ENCODE data around the gene IL1A.
"Not testable (repeated sequence)": the region's sequence is repeated elsewhere in the genome, so short reads cannot be mapped to it uniquely, and the experiment has no call there.

IL1A gene

GRCh38 chr2:112784199-112785189 is at the start of gene IL1A:
IL1A (minus strand) TSS chr2:112784493; CDS start chr2:112783770, 723 bp downstream.
- Mint-ChIP-seq H3K9me3 (ENCODE audit: low read depth) (no peaks in the 10 kb centered on the region), H3K4me1 (ENCODE audit: low read depth) (no peaks in the 10 kb centered on the region), H3K4me3 (no peak within 1 kb of the TSS), H3K27ac (no peak within 1 kb of the TSS), H3K36me3 (no peaks in the 10 kb centered on the region), H3K27me3 (peaks cover 5% of the 10 kb centered on the region)

GRCh38 chr2:112833976-112834375 is 49.7 kb upstream of the IL1A start:
- H3K9me3 Mint-ChIP-seq (ENCODE audit: low read depth) = no peaks in the 10 kb centered on the region
- no peaks in the 10 kb centered on the region for H3K36me3 Mint-ChIP-seq
- peaks cover 7% of the 10 kb centered on the region for H3K27me3 Mint-ChIP-seq
- H3K4me3 Mint-ChIP-seq = no peak overlapping the region
- no peak overlapping the region for H3K27ac Mint-ChIP-seq
- H3K4me1 Mint-ChIP-seq (ENCODE audit: low read depth) = no peaks in the 10 kb centered on the region

- H3K27me3 Mint-ChIP-seq; H3K4me3 Mint-ChIP-seq; H3K36me3 Mint-ChIP-seq; H3K27ac Mint-ChIP-seq; H3K9me3 Mint-ChIP-seq (ENCODE audit: low read depth); H3K4me1 Mint-ChIP-seq (ENCODE audit: low read depth): not testable (repeated sequence)
Observed at GRCh38 chr2:112833639-112833931, 49.3 kb upstream of the IL1A start.

- H3K36me3 Mint-ChIP-seq = no peaks in the 10 kb centered on the region
- H3K27ac Mint-ChIP-seq = no peak overlapping the region
- no peak overlapping the region for H3K4me3 Mint-ChIP-seq
- H3K27me3 Mint-ChIP-seq = peaks cover 7% of the 10 kb centered on the region
- H3K4me1 Mint-ChIP-seq (ENCODE audit: low read depth) = no peaks in the 10 kb centered on the region
- no peaks in the 10 kb centered on the region for H3K9me3 Mint-ChIP-seq (ENCODE audit: low read depth)
Observed at GRCh38 chr2:112832841-112833638, 48.7 kb upstream of the IL1A start.

GRCh38 chr2:112831946-112832840 is 47.9 kb upstream of the IL1A start:
- Mint-ChIP-seq H3K9me3 (ENCODE audit: low read depth) (no peaks in the 10 kb centered on the region), H3K4me1 (ENCODE audit: low read depth) (no peaks in the 10 kb centered on the region), H3K4me3 (no peak overlapping the region), H3K27me3 (peaks cover 7% of the 10 kb centered on the region), H3K27ac (no peak overlapping the region), H3K36me3 (no peaks in the 10 kb centered on the region)

GRCh38 chr2:112831513-112831845 is 47.2 kb upstream of the IL1A start:
- Mint-ChIP-seq H3K36me3 (no peaks in the 10 kb centered on the region), H3K27me3 (peaks cover 7% of the 10 kb centered on the region), H3K27ac (no peak overlapping the region), H3K4me3 (no peak overlapping the region), H3K9me3 (ENCODE audit: low read depth) (no peaks in the 10 kb centered on the region), H3K4me1 (ENCODE audit: low read depth) (no peaks in the 10 kb centered on the region)

GRCh38 chr2:112830682-112831512 is 46.6 kb upstream of the IL1A start:
- Mint-ChIP-seq H3K4me1 (ENCODE audit: low read depth) (no peaks in the 10 kb centered on the region), H3K9me3 (ENCODE audit: low read depth) (no peaks in the 10 kb centered on the region), H3K4me3 (no peak overlapping the region), H3K27me3 (peaks cover 7% of the 10 kb centered on the region), H3K27ac (no peak overlapping the region), H3K36me3 (no peaks in the 10 kb centered on the region)

GRCh38 chr2:112829961-112830681 is 45.8 kb upstream of the IL1A start:
- H3K4me1 Mint-ChIP-seq (ENCODE audit: low read depth) = no peaks in the 10 kb centered on the region
- no peak overlapping the region for H3K4me3 Mint-ChIP-seq
- no peaks in the 10 kb centered on the region for H3K36me3 Mint-ChIP-seq
- H3K27me3 Mint-ChIP-seq = peaks cover 7% of the 10 kb centered on the region
- H3K9me3 Mint-ChIP-seq (ENCODE audit: low read depth) = no peaks in the 10 kb centered on the region
- no peak overlapping the region for H3K27ac Mint-ChIP-seq

- no peak overlapping the region for H3K4me3 Mint-ChIP-seq
Observed at GRCh38 chr2:112829101-112829960, 45.0 kb upstream of the IL1A start.

GRCh38 chr2:112828251-112828691 is 44.0 kb upstream of the IL1A start:
- Mint-ChIP-seq H3K36me3 (no peaks in the 10 kb centered on the region), H3K4me3 (no peak overlapping the region), H3K27ac (no peak overlapping the region), H3K27me3 (peaks cover 8% of the 10 kb centered on the region), H3K4me1 (ENCODE audit: low read depth) (no peaks in the 10 kb centered on the region), H3K9me3 (ENCODE audit: low read depth) (no peaks in the 10 kb centered on the region)

More at GRCh38 chr2:112829101-112829960, 45.0 kb upstream of the IL1A start:
- Mint-ChIP-seq H3K9me3 (ENCODE audit: low read depth) (no peaks in the 10 kb centered on the region), H3K4me1 (ENCODE audit: low read depth) (no peaks in the 10 kb centered on the region), H3K36me3 (no peaks in the 10 kb centered on the region), H3K27me3 (peaks cover 7% of the 10 kb centered on the region), H3K27ac (no peak overlapping the region)

GRCh38 chr2:112827604-112828185 is 43.4 kb upstream of the IL1A start:
- H3K36me3 Mint-ChIP-seq = no peaks in the 10 kb centered on the region
- peaks cover 8% of the 10 kb centered on the region for H3K27me3 Mint-ChIP-seq
- no peaks in the 10 kb centered on the region for H3K4me1 Mint-ChIP-seq (ENCODE audit: low read depth)
- no peaks in the 10 kb centered on the region for H3K9me3 Mint-ChIP-seq (ENCODE audit: low read depth)
- no peak overlapping the region for H3K4me3 Mint-ChIP-seq
- H3K27ac Mint-ChIP-seq = no peak overlapping the region

- H3K27ac Mint-ChIP-seq = no peak overlapping the region
- peaks cover 8% of the 10 kb centered on the region for H3K27me3 Mint-ChIP-seq
- H3K9me3 Mint-ChIP-seq (ENCODE audit: low read depth) = no peaks in the 10 kb centered on the region
- no peak overlapping the region for H3K4me3 Mint-ChIP-seq
- peaks cover 6% of the 10 kb centered on the region for H3K4me1 Mint-ChIP-seq (ENCODE audit: low read depth)
- H3K36me3 Mint-ChIP-seq = no peaks in the 10 kb centered on the region
Observed at GRCh38 chr2:112827009-112827408, 42.7 kb upstream of the IL1A start.

Data from activated naive CD8-positive, alpha-beta T cell (primary cell).